Heart left ventricle (tissue), 16 donors: ENCODE results near the gene NXPH3. TPM values are rescaled to one million over a fixed set of nuclear protein-coding genes. Genes with fewer than 3 reads are reported as not detected.

Experiments used
- ATAC-seq, 4 donors: fragments of 200-7000 bp; cut with Tn5 transposase; one replicate each; pipeline ENCODE4 v1.9.1; 2020 to 2022; ENCODE audit warnings: moderate library complexity in 4 of 4, mild to moderate bottlenecking in 3 of 4, moderate number of reproducible peaks in 1 of 4
- DNase-seq, 5 donors: peaks; one replicate each; pipeline ENCODE4 v3.0.0-alpha.2; 2020
- H3K27ac ChIP-seq, 12 donors: fragments of 200-600 bp; sonication (generic) in 4 of 12; one replicate each; pipeline versions ENCODE4 v1.5.0 to v1.8.0; 2016 to 2022; ENCODE audit warnings: mild to moderate bottlenecking in 2 of 12
- H3K27me3 ChIP-seq, 9 donors: fragments of 200-600 bp; sonication (generic) in 2 of 9; one replicate each; pipeline versions ENCODE4 v1.5.1 to v1.8.0; 2016 to 2022; ENCODE audit warnings: mild to moderate bottlenecking in 3 of 9
- H3K36me3 ChIP-seq, 9 donors: fragments of 200-600 bp; sonication (generic) in 2 of 9; one replicate each; pipeline versions ENCODE4 v1.5.0 to v1.8.0; 2018 to 2022; ENCODE audit warnings: mild to moderate bottlenecking in 2 of 9
- H3K4me1 ChIP-seq, 12 donors: fragments of 200-600 bp; sonication (generic) in 4 of 12; one replicate each; pipeline versions ENCODE4 v1.5.0 to v1.8.0; 2016 to 2022; ENCODE audit warnings: mild to moderate bottlenecking in 3 of 12
- H3K4me3 ChIP-seq, 12 donors: fragments of 200-600 bp; sonication (generic) in 4 of 12; one replicate each; pipeline versions ENCODE4 v1.5.0 to v1.8.0; 2017 to 2022; ENCODE audit warnings: mild to moderate bottlenecking in 9 of 12, moderate library complexity in 4 of 12
- H3K9me3 ChIP-seq, 12 donors: fragments of 200-600 bp; sonication (generic) in 4 of 12; one replicate each; pipeline versions ENCODE4 v1.5.0 to v1.8.0; 2016 to 2022; ENCODE audit warnings: mild to moderate bottlenecking in 1 of 12
- CTCF ChIP-seq, 12 donors: fragments of 200-600 bp; sonication (generic) in 4 of 12; IDR thresholded peaks; one replicate each; pipeline versions ENCODE4 v1.5.0 to v1.8.0; 2018 to 2022; ENCODE audit warnings: antibody characterized with exemption in 12 of 12, mild to moderate bottlenecking in 5 of 12
- POLR2A ChIP-seq, 2 donors: fragments of 450-650 bp; IDR thresholded peaks; one replicate each; pipeline ENCODE4 v1.6.1; 2017; ENCODE audit warnings: antibody characterized with exemption in 2 of 2, mild to moderate bottlenecking in 2 of 2, moderate library complexity in 2 of 2
- WGBS, 4 donors: extraction: QIAGEN DNeasy Blood & Tissue Kit in 2 of 4; methylation state at CpG; one replicate each; pipeline versions ENCODE4 v1.1.5 to v1.1.7; 2013 to 2018; 5-methylcytosine and 5-hydroxymethylcytosine counted together
- intact Hi-C, 10 donors: fragments of 100-400 bp; cut with DNase I; formaldehyde crosslinking; loops; one replicate each; pipeline versions ENCODE4 v1.11.1 to v1.14.2; 2022
- polyA plus RNA-seq, 2 donors: library from polyadenylated mRNA; stranded (reverse); fragments of 200-250 nt; gene quantifications; one replicate each; pipeline ENCODE4 v1.2.3, GENCODE V29; 2013
- total RNA-seq, 9 donors: library from RNA; depleted of rRNA in 2 of 9; stranded (reverse); fragments of >200 nt in 2 of 9; fragmentation: NEBNext Ultra II Directional in 3 of 9; extraction: Animal tissue kit (Norgen Biotek cat#: 25700) in 3 of 9; gene quantifications; one replicate each; pipeline versions ENCODE4 v1.1.0 to v1.2.4, GENCODE V29; 2016 to 2023
- donor health status: ischemic (EF 13 %, LVEDD 7.1; RV severe dilation, severe dysfunction).
- donor health status: healthy with polysubstance abuse.
- donor health status: DM: no; HTN: yes; CAD: no.
- donor health status: DM: no; HTN: no; CAD: no.
- donor health status: ischemic (EF 25% LVEDD 6.9; RV normal size, moderate dysfunction).
- donor health status: ischemic (EF 25% LVEDD 5.7; RV mildly dilated, moderate dysfunction).
- donor health status: healthy.
- donor health status: DM: yes; HTN: yes; CAD: no.
- donor health status: ischemic (EF 35%, LVEDD 5.7; RV mildly dilated, moderate dysfunction).
- donor health status: nonischemic (EF 11% LVEDD 7.7; RV severe dilation, severe dysfunction).
- donor health status: DM: yes; HTN: yes; CAD: no.
- donor health status: PGD.
- donor health status: ischemic (EF 29% LVEDD 5.4; RV normal size, mild dysfunction).
- donor health status: nonischemic (EF 23%, LVEDD 6.1; RV moderate dilation, normal function).

The NXPH3 gene
- total and polyA plus RNA-seq, 11 donors: 2.5 to 7.9 (median 4.5) TPM

GRCh38 chr17:49624896-49625295 is 49.2 kb downstream of the NXPH3 start:
- Histone ChIP-seq H3K4me1 (peaks cover 4 to 76% (median 38%) of the 10 kb centered on the region in 12 donors), H3K9me3 (no peaks in the 10 kb centered on the region), H3K4me3 (no peak overlapping the region), H3K36me3 (peaks cover 0 to 38% (median 27%) of the 10 kb centered on the region in 9 donors), H3K27me3 (no peaks in the 10 kb centered on the region), H3K27ac (peak overlapping the region in 1 of 12 donors; percentile 73)
- no peak for TF ChIP-seq CTCF (IDR thresholded peaks at IDR 0.05)
- TF ChIP-seq POLR2A (IDR thresholded peaks at IDR 0.05): no peak
- intact Hi-C loops: loop anchor here in 1 of 10 donors (5.0 kb wide), 1 partner anchor 37 kb away; no protein-coding TSS in a partner anchor
- ATAC-seq: peak in 2 of 4 donors; percentile 31 to 46
- 40 to 57% (median 52%) methylated on average over 3 of the region's 3 CpGs for WGBS, 4 donors
- no peak for DNase-seq

- Histone ChIP-seq H3K9me3 (no peaks in the 10 kb centered on the region), H3K27me3 (no peaks in the 10 kb centered on the region), H3K4me3 (no peak overlapping the region), H3K27ac (peak overlapping the region in 10 of 12 donors; percentile 23 to 67 (median 38)), H3K36me3 (peaks cover 0 to 8% (median 0%) of the 10 kb centered on the region in 9 donors), H3K4me1 (peaks cover 12 to 99% (median 70%) of the 10 kb centered on the region in 12 donors)
- no peak for ATAC-seq
- TF ChIP-seq POLR2A (IDR thresholded peaks at IDR 0.05): no peak
- TF ChIP-seq CTCF (IDR thresholded peaks at IDR 0.05): no peak
- intact Hi-C loops: loop anchor here in 1 of 10 donors (5.0 kb wide), 1 partner anchor 33 kb away; no protein-coding TSS in a partner anchor
- DNase-seq: no peak
Observed at GRCh38 chr17:49629447-49629846, 53.8 kb downstream of the NXPH3 start.

- peak overlapping the region in 10 of 12 donors; percentile 23 to 67 (median 38) for H3K27ac ChIP-seq
- TF ChIP-seq POLR2A (IDR thresholded peaks at IDR 0.05) (no peak), CTCF (IDR thresholded peaks at IDR 0.05) (no peak)
- H3K9me3 ChIP-seq: no peaks in the 10 kb centered on the region
- no peaks in the 10 kb centered on the region for H3K27me3 ChIP-seq
- no peak for ATAC-seq
- 66 to 74% (median 70%) methylated on average over 6 of the region's 6 CpGs for WGBS, 4 donors
- peaks cover 0 to 8% (median 0%) of the 10 kb centered on the region in 9 donors for H3K36me3 ChIP-seq
- DNase-seq: no peak
- H3K4me1 ChIP-seq: peaks cover 17 to 99% (median 74%) of the 10 kb centered on the region in 12 donors
- intact Hi-C loops: loop anchor here in 3 of 10 donors (5.0 kb wide), 1 partner anchor 47 kb away; the partner anchor contains the start of gene SPOP (in 3 of the 3)
- H3K4me3 ChIP-seq: no peak overlapping the region
Observed at GRCh38 chr17:49630113-49630900, 54.6 kb downstream of the NXPH3 start.

- no peak for ATAC-seq
- TF ChIP-seq CTCF (IDR thresholded peaks at IDR 0.05) (no peak), POLR2A (IDR thresholded peaks at IDR 0.05) (no peak)
- Histone ChIP-seq H3K27me3 (no peaks in the 10 kb centered on the region), H3K36me3 (peaks cover 0 to under 1% (median 0%) of the 10 kb centered on the region in 9 donors), H3K4me3 (no peak overlapping the region), H3K27ac (peak overlapping the region in 9 of 12 donors; percentile 79 to 91 (median 84)), H3K4me1 (peaks cover 17 to 100% (median 83%) of the 10 kb centered on the region in 12 donors), H3K9me3 (no peaks in the 10 kb centered on the region)
- DNase-seq: no peak
- whole genome bisulfite sequencing, 4 donors: 94 to 98% (median 95%) methylated on average over 1 of the region's 1 CpG
- intact Hi-C loops: loop anchor here in 3 of 10 donors (5.0 kb wide), 1 partner anchor 46 kb away; the partner anchor contains the start of gene SPOP (in 3 of the 3)
Observed at GRCh38 chr17:49631496-49631895, 55.8 kb downstream of the NXPH3 start.
